NCI-H1417 (cell line): ENCODE data around the gene NANS.
A peak's percentile ranks its signal among the peaks of the same experiment; 100 is the strongest.
"Not testable (repeated sequence)": the region's sequence is repeated elsewhere in the genome, so short reads cannot be mapped to it uniquely, and the experiment has no call there.

Experiments used
- DNase-seq, 3 experiments: peaks; one replicate each; lab custom pipeline; 2025; lab: John Stamatoyannopoulos, UW

The NANS gene

DNA sequence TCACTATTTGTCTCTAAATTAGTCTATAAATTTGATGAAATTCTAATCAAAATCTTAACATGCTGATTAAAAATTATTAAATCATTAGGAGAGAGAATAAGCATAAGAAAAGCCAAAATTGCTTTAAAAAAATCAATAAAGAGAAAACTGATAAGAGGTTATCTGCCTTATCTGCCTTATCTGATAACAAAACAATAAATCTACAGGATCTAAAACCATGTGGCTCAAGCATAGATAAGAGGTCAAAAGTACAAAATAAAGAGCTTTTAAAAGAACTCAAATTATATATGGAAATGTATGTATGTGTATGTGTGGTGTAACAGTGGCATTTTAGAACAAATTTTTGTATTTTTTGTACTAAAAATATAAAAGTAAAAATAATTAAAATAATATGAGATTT is 43.9 kb downstream of the NANS start:
- DNase-seq = no peak

DNA sequence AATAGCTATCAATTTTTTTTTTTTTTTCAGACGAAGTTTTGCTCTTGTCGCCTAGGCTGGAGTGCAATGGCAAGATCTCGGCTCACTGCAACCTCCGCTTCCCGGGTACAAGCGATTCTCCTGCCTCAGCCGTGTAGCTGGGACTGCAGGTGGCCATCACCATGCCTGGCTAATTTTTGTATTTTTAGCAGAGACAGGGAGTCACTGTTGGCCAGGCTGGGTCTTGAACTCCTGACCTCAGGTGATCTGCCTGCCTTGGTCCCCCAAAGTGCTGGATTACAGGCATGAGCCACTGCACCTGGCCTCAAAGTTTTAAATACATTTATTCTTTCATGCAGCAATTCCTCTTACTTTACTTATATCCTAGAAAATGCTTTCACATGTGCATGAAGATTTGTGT is 44.9 kb downstream of the NANS start:
- no peak for DNase-seq

DNA sequence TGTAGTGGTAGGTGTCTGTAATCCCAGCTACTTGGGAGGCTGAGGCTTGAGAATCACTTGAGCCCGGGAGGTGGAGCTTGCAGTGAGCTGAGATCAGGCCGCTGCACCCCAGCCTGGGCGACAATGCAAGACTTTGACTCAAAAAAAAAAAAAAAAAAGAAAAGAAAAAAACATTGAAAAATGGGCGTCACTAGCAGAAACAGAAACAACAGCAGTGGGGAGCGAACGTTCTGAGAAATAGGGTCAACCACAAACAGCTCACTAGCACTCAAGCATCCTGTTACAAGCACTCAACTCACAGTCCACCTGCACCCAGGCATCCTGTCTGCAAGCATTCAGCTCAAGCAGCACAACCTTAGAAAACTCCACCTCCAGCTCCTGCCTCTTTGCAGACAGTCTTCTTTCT is 45.3 kb downstream of the NANS start:
- peak in 2 of 3 experiments; percentile 55 to 71 for DNase-seq

- no peak for DNase-seq
Measured at GRCh38 chr9:98104445-98104881, 47.9 kb downstream of the NANS start.

GRCh38 chr9:98105006-98105405 is 48.5 kb downstream of the NANS start:
- no peak for DNase-seq

- no peak for DNase-seq
Measured at GRCh38 chr9:98107926-98108325, 51.4 kb downstream of the NANS start.

DNA sequence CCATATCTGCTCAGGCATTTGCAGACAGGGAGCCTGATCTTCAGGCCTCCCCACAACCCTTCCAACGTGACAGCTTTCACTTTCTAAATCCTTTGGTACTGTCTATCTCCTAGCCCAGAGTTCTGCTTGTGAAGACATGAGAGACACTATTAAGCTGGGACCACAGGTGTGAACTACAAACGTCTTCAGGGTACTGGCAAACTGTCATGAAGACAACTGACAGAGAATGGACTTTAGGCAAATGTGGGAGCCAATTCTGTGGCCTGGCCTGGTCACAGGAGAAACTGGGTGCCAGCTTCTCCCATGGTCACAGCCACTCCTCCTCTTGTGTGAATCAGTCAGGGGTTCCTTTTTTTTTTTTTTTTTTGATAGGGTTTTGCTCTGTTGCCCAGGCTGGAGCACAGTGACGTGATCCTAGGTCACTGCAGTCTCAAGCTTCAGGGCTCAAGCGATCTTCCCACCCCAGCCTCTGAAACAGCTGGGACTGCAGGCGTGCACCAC is 52.0 kb downstream of the NANS start:
- no peak for DNase-seq

DNA sequence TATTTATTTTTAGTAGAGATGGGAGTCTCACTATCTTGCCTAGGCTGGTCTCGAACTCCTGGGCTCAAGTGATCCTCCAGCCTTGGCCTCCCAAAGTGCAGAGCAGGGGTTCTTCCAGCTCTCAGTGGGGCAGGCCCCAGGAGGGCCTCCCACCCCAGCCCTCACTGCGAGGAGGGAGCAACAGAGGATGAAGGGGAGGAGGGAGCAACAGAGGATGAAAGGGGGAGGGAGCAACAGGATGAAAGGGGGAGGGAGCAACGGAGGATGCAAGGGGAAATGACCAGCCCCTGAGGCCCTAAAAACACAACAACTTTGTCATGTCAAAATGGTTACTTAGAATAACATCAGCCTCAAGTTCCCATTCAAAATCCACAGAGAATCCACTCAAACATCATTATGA is 52.5 kb downstream of the NANS start:
- no peak for DNase-seq

GRCh38 chr9:98117097-98117496 is 60.6 kb downstream of the NANS start:
- not testable (repeated sequence) for DNase-seq

- DNase-seq = peak in 1 of 3 experiments; percentile 33
Measured at GRCh38 chr9:98117984-98118639, 61.6 kb downstream of the NANS start.

DNA sequence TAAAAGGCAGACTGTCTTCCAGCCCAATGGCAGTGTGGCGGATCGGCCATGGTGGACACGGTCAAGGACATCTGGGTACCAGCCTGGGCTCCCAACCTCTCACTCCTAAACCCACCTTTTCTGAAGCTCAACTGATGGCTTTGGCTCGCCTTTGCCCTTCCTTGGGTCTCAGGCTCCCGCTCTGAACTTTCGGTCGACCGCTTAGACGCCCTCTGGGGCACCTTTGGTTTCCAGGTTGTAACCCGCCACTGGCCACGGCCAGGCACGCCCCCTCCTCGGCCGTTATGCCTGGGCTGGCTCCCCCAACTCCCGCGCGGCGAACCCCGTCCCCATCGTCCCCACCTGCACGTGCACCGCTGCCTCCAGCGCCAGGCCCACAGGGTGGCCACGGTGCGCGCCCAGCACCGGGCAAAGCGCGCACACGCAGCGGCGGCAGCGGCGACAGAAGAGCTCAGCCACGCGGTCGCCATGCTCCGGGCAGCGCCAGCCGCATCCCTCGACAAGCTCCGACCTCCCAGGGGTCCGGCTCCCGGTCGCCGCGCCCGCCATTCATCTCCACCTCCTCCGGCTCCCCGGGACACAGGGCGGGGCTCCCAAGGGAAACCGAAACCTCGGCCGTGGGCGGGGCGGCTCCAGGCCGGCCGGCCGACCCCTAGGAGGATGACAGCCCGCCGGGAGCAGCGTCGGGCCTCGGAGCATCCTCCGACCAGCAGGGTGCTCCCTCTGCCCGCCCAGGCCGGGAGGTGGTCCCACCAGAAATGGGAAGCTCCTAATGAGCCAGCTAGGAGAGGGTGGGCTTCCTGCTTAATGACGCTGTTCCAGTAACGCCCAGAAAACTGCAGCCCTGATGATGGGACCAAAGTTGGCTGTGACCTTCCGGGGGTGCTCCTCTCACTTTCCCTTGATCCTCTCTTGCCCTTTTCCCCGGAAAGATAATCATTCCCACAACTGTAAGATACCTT is 62.4 kb downstream of the NANS start, which contains the start of gene TRIM14:
TSS of gene TRIM14 (minus strand) at position 583 of the 962 bp plus-strand sequence. CDS start at position 549, 34 bp downstream.
- DNase-seq = peak; percentile 10 to 75 (median 74)

DNA sequence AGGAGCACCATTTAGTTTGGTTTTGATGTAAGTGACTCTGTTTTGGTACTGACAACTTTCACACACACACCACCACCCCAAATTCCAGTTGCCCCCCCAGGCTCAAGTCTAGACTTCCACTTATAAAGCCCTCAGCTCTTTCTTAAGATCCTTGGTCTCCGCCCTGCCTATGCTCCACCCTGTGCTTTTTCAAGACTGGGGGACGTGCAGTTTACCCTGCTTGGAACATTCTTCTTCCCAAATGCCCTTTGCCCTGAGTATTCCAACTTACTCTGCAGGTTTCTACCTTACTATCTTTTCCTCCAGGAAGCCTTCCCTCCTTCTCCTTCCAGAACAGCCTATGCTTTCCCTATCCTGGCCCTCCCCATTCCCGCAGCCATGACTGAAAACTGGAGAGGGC is 63.9 kb downstream of the NANS start:
- no peak for DNase-seq

DNA sequence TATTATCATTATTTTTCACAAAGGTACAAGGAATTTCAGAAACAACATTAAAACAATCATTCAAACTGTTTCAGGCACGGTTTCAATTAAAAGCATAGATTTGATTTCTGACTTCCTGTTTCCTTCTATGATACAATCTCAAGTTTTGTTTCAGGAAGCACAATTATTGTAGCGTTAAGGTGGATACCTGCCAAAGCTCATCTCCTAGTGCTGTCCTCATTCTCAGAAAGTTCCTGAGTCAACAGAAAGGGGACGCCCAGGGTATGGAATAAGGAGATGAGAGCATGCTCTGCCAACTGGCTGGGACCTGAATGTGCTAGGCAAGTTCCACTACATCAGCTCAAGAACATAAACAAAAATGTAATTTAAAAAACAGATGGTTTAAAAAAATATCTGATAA is 64.5 kb downstream of the NANS start:
- DNase-seq = no peak

GRCh38 chr9:98124091-98124490 is 67.6 kb downstream of the NANS start:
- not testable (repeated sequence) for DNase-seq

GRCh38 chr9:98124637-98125426 is 68.3 kb downstream of the NANS start:
- DNase-seq = no peak

- DNase-seq = no peak
Measured at GRCh38 chr9:98127226-98127625, 70.7 kb downstream of the NANS start.

GRCh38 chr9:98128316-98128715 is 71.8 kb downstream of the NANS start:
- DNase-seq = no peak

DNA sequence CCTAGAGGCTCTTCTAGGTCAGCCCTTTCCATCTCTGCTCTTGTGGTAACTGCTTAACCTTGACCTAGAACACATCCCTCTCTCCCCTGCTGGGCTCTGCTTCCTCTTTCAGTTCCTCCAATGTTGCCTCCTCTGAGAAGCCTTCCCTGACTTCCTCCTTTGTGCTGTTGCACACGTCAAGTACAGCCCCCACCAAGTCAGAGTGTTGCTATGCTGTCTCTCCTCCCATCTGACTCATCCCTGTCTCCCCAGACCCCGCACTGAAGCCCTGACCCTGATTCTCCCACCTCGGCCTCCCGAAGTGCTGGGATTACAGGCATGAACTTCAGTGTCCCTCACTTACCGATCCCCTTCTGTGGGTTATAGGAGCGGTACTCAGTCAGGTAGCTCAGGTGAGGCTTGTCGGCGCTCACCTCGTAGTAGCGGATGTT is 72.9 kb downstream of the NANS start:
- DNase-seq = no peak

GRCh38 chr9:98130060-98130459 is 73.5 kb downstream of the NANS start:
- DNase-seq = not testable (repeated sequence)

GRCh38 chr9:98130576-98131228 is 74.2 kb downstream of the NANS start:
- DNase-seq = no peak

- DNase-seq = peak in 1 of 3 experiments; percentile 38
Measured at GRCh38 chr9:98132158-98132557, 75.6 kb downstream of the NANS start.
